Transverse colon (tissue), 4 donors: ENCODE data around the gene TAF1D. TPM values are rescaled to one million over a fixed set of nuclear protein-coding genes. Genes with fewer than 3 reads are reported as not detected.

Experiments used
- DNase-seq: peaks from one replicate; pipeline ENCODE4 v3.0.0-alpha.2; 2019
- H3K27ac ChIP-seq, 4 donors: fragments of 200-600 bp; sonication (generic); 2 replicates each; pipeline ENCODE4 v1.5.1; 2016 to 2018; ENCODE audit warnings: inconsistent platforms in 4 of 4
- H3K27me3 ChIP-seq: fragments of 200-600 bp; sonication (generic); 2 replicates; pipeline ENCODE4 v1.5.1; 2017; ENCODE audit warnings: inconsistent platforms
- H3K36me3 ChIP-seq, 4 donors: fragments of 200-600 bp; sonication (generic); 2 replicates each; pipeline ENCODE4 v1.5.1; 2017 to 2019; ENCODE audit warnings: inconsistent platforms in 4 of 4
- H3K4me1 ChIP-seq, 4 donors: fragments of 200-600 bp; sonication (generic); 2 replicates each; pipeline ENCODE4 v1.5.1; 2017 to 2020; ENCODE audit warnings: inconsistent platforms in 4 of 4
- H3K4me3 ChIP-seq, 4 donors: fragments of 200-600 bp; sonication (generic); 1 replicate in 1 of 4; 2 replicates in 3 of 4; pipeline versions ENCODE4 v1.5.1 to v1.6.1; 2017 to 2019; ENCODE audit warnings: inconsistent platforms in 4 of 4
- H3K9me3 ChIP-seq, 2 donors: fragments of 200-600 bp; sonication (generic); 2 replicates each; pipeline ENCODE4 v1.5.1; 2017 to 2019; ENCODE audit warnings: inconsistent platforms in 2 of 2
- EP300 ChIP-seq: sonication (generic); formaldehyde crosslinking; IDR thresholded peaks from one replicate; pipeline ENCODE4 v1.6.1; 2017; ENCODE audit warnings: antibody characterized with exemption, low read depth
- POLR2A ChIP-seq: fragments of 450-650 bp; IDR thresholded peaks from one replicate; pipeline ENCODE4 v1.6.1; 2016; ENCODE audit warnings: antibody characterized with exemption, mild to moderate bottlenecking, moderate library complexity
- POLR2AphosphoS5 ChIP-seq, 3 donors: sonication (generic); formaldehyde crosslinking; IDR thresholded peaks; one replicate each; pipeline ENCODE4 v1.6.1; 2016; ENCODE audit warnings: antibody characterized with exemption in 3 of 3
- WGBS, 2 donors: methylation state at CpG; one replicate each; pipeline ENCODE4 v1.1.5; 2018; ENCODE audit warnings: low coverage in 1 of 2; 5-methylcytosine and 5-hydroxymethylcytosine counted together
- in situ Hi-C, 4 donors: fragments of 200-750 bp; cut with MboI; loops; one replicate each; pipeline versions ENCODE4 v1.15.0 to v1.15.1; 2017; ENCODE audit warnings: low sequenced_read_pairs in 3 of 4, low pct_ligation_motif_present in 1 of 4, low pct_unique_long_range_greater_than_20kb in 1 of 4
- intact Hi-C: fragments of 100-400 bp; cut with DNase I; formaldehyde crosslinking; loops from one replicate; pipeline ENCODE4 v1.15.1; 2023; ENCODE audit warnings: low total_unique reads
- total RNA-seq, 4 donors: library from RNA; depleted of rRNA; stranded (reverse); fragments of >200 nt; gene quantifications; one replicate each; pipeline ENCODE4 v1.1.0, GENCODE V29; 2016
- TF ChIP-seq, protein P1 (sequence below), 5 experiments: fragments of 200-600 bp in 3 of 5; fragments of 450-650 bp in 2 of 5; sonication (generic) in 3 of 5; IDR thresholded peaks; 1 replicate in 2 of 5; 2 replicates in 3 of 5; pipeline ENCODE4 v1.5.1; 2016 to 2017; ENCODE audit warnings: antibody characterized with exemption in 5 of 5, inconsistent platforms in 3 of 5, mild to moderate bottlenecking in 2 of 5, moderate library complexity in 1 of 5

Gene TAF1D
- total RNA-seq, 4 donors from 2014 or later, result 105 to 444 (median 166) TPM

DNA sequence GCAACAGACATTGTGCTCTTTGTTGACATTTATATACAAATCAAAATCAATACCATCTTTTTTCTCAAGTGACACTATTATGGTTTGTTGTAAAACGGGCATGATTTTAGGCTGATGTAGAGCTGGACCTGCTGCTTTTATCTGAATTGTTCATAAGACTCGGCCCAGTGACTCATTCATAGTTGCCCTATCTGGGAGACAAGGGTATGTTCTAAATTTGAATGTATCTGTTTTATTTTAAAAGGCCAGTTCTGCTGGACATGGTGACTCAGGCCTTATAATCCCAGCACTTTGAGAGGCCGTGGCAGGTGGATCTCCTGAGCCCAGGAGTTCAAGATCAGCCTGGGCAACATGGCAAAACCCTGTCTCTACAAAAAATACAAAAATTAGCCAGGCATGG is 40.5 kb downstream of the TAF1D start:
- in situ Hi-C loops (no loop called here), intact Hi-C loops (no loop called here)
- DNase-seq, result no peak
- Histone ChIP-seq H3K27ac (no peak overlapping the region), H3K4me1 (no peaks in the 10 kb centered on the region), H3K9me3 (no peaks in the 10 kb centered on the region), H3K27me3 (no peaks in the 10 kb centered on the region), H3K36me3 (peaks cover 0 to 69% (median 30%) of the 10 kb centered on the region in 4 donors), H3K4me3 (no peak overlapping the region)
- WGBS, 2 donors, result 88 to 96% methylated on average over 2 to 3 of the region's 3 CpGs
- TF ChIP-seq POLR2AphosphoS5 (IDR thresholded peaks at IDR 0.05), result no peak
- TF ChIP-seq EP300, result no peak
- TF ChIP-seq, protein P1, sequence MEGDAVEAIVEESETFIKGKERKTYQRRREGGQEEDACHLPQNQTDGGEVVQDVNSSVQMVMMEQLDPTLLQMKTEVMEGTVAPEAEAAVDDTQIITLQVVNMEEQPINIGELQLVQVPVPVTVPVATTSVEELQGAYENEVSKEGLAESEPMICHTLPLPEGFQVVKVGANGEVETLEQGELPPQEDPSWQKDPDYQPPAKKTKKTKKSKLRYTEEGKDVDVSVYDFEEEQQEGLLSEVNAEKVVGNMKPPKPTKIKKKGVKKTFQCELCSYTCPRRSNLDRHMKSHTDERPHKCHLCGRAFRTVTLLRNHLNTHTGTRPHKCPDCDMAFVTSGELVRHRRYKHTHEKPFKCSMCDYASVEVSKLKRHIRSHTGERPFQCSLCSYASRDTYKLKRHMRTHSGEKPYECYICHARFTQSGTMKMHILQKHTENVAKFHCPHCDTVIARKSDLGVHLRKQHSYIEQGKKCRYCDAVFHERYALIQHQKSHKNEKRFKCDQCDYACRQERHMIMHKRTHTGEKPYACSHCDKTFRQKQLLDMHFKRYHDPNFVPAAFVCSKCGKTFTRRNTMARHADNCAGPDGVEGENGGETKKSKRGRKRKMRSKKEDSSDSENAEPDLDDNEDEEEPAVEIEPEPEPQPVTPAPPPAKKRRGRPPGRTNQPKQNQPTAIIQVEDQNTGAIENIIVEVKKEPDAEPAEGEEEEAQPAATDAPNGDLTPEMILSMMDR (IDR thresholded peaks at IDR 0.05), result no peak
- no peak for TF ChIP-seq POLR2A

DNA sequence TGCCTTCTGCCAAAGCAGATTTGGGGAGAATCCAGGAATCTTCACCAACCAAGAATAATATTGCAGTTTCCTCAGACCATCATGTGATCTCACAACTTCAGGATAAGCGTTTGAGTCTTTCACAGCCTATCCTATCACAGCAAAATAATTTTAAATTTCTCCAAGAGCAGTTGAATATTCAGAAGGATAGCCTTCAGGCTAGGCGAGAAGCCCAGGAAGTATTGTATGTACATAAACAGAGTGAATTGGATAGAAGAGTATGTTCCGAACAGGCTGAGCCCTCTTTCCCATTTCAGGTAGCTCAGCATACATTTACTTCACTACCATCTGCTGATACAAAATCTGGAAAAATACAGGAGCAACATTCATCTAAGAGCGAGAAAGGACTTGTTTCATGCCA is 43.7 kb downstream of the TAF1D start:
- Histone ChIP-seq H3K27me3 (no peaks in the 10 kb centered on the region), H3K4me1 (no peaks in the 10 kb centered on the region), H3K36me3 (peaks cover 0 to 70% (median 31%) of the 10 kb centered on the region in 4 donors), H3K4me3 (no peak overlapping the region), H3K27ac (no peak overlapping the region), H3K9me3 (no peaks in the 10 kb centered on the region)
- in situ Hi-C loops, result no loop called here
- 94 to 97% methylated on average over 4 of the region's 4 CpGs for WGBS, 2 donors
- TF ChIP-seq EP300 (no peak), POLR2A (no peak)
- DNase-seq, result no peak
- intact Hi-C loops, result no loop called here

GRCh38 chr11:93694557-93694956 is 46.7 kb downstream of the TAF1D start:
- peaks cover 0 to 65% (median 23%) of the 10 kb centered on the region in 4 donors for H3K36me3 ChIP-seq
- DNase-seq, result no peak
- intact Hi-C loops, result no loop called here

DNA sequence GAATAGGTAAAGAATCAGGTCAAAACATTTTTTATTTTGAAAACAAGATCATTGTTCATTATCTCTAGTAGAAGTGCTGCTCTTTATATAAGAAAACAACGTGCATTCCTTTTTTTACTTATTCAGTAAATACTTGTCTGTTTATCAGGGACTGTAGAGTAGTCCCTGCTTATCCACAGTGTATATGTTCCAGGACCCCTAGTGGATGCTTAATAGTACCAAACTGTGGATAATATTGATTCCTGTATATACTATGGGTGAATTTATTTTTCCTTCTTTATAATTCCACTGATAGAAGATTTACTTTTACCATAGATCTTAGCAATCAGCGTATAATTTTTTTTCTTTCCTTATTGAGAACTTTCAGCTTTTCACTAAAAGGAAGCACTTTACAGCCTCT is 47.2 kb downstream of the TAF1D start:
- no peak overlapping the region for H3K4me3 ChIP-seq
- no peak for TF ChIP-seq EP300
- no peak for TF ChIP-seq POLR2AphosphoS5 (IDR thresholded peaks at IDR 0.05)
- TF ChIP-seq POLR2A, result no peak
- TF ChIP-seq, protein P1 (IDR thresholded peaks at IDR 0.05), result no peak
- H3K9me3 ChIP-seq, result no peaks in the 10 kb centered on the region
- in situ Hi-C loops (no loop called here), intact Hi-C loops (no loop called here)
- no peaks in the 10 kb centered on the region for H3K27me3 ChIP-seq
- no peak for DNase-seq
- 91% methylated on average over 2 of the region's 2 CpGs for WGBS, 2 donors
- no peak overlapping the region for H3K27ac ChIP-seq
- H3K36me3 ChIP-seq, result peaks cover 0 to 65% (median 21%) of the 10 kb centered on the region in 4 donors
- no peaks in the 10 kb centered on the region for H3K4me1 ChIP-seq

More at GRCh38 chr11:93694557-93694956, 46.7 kb downstream of the TAF1D start:
- TF ChIP-seq EP300 (no peak), POLR2A (no peak), POLR2AphosphoS5 (IDR thresholded peaks at IDR 0.05) (no peak)
- TF ChIP-seq, protein P1 (IDR thresholded peaks at IDR 0.05), result no peak
- Histone ChIP-seq H3K27ac (no peak overlapping the region), H3K4me3 (no peak overlapping the region), H3K4me1 (no peaks in the 10 kb centered on the region), H3K27me3 (no peaks in the 10 kb centered on the region), H3K9me3 (no peaks in the 10 kb centered on the region)
- in situ Hi-C loops, result no loop called here

- H3K27ac ChIP-seq, result no peak overlapping the region
- no peaks in the 10 kb centered on the region for H3K27me3 ChIP-seq
- H3K4me3 ChIP-seq, result no peak overlapping the region
- intact Hi-C loops (no loop called here), in situ Hi-C loops (no loop called here)
- H3K9me3 ChIP-seq, result no peaks in the 10 kb centered on the region
- H3K36me3 ChIP-seq, result peaks cover 0 to 51% (median 21%) of the 10 kb centered on the region in 4 donors
- H3K4me1 ChIP-seq, result no peaks in the 10 kb centered on the region
- no peak for DNase-seq
- WGBS, 2 donors, result 61 to 70% methylated on average over 2 of the region's 2 CpGs
- TF ChIP-seq, protein P1 (IDR thresholded peaks at IDR 0.05), result no peak
- TF ChIP-seq POLR2AphosphoS5 (IDR thresholded peaks at IDR 0.05), result no peak
- TF ChIP-seq EP300, result no peak
- TF ChIP-seq POLR2A, result no peak
These were observed 52.1 kb downstream of the TAF1D start for GRCh38 chr11:93689240-93689639.
